Fibroblast of lung (primary cell): ENCODE data around the gene FCN2. TPM values are rescaled to one million over a fixed set of nuclear protein-coding genes. Genes with fewer than 3 reads are reported as not detected.

ENCODE experiments used
- DNase-seq, 2 donors: peaks; one replicate each; pipeline versions ENCODE4 v3.0.0 to v3.0.0-alpha.2; 2010; ENCODE audit warnings: low read depth in 2 of 2
- H2AFZ ChIP-seq: 2 replicates; pipeline ENCODE4 v1.5.1; 2012; ENCODE audit warnings: low read length, control low read depth, inconsistent platforms
- H3K27ac ChIP-seq: 2 replicates; pipeline ENCODE4 v1.5.1; 2011; ENCODE audit warnings: low read length, control low read depth; ENCODE audit not compliant: insufficient read depth
- H3K27me3 ChIP-seq: 2 replicates; pipeline ENCODE4 v1.5.1; 2011; ENCODE audit warnings: mild to moderate bottlenecking, low read length; ENCODE audit not compliant: control insufficient read depth, insufficient read depth
- H3K36me3 ChIP-seq: 2 replicates; pipeline ENCODE4 v1.5.1; 2011; ENCODE audit warnings: low read length; ENCODE audit not compliant: control insufficient read depth, insufficient read depth
- H3K4me1 ChIP-seq: 2 replicates; pipeline ENCODE4 v1.5.1; 2011; ENCODE audit warnings: low read length; ENCODE audit not compliant: control insufficient read depth, insufficient read depth; ENCODE audit errors: extremely low read depth
- H3K4me2 ChIP-seq: 2 replicates; pipeline ENCODE4 v1.5.1; 2011; ENCODE audit warnings: low read length, control low read depth; ENCODE audit not compliant: insufficient read depth; ENCODE audit errors: extremely low read depth
- H3K4me3 ChIP-seq, 4 experiments: fragments of 200-600 bp in 1 of 4; sonication (generic) in 1 of 4; replicated peaks in 1 of 4; 2 replicates each; pipeline ENCODE4 v1.5.1; 2011 to 2016; ENCODE audit warnings: low read length in 4 of 4, low read depth in 3 of 4, mild to moderate bottlenecking in 3 of 4, control low read depth in 2 of 4, inconsistent platforms in 1 of 4, mixed read lengths in 1 of 4; ENCODE audit not compliant: insufficient read depth in 1 of 4; ENCODE audit errors: control extremely low read depth in 1 of 4
- H3K79me2 ChIP-seq: 2 replicates; pipeline ENCODE4 v1.5.1; 2012; ENCODE audit warnings: mild to moderate bottlenecking, low read length, inconsistent platforms; ENCODE audit not compliant: control insufficient read depth, insufficient read depth
- H3K9ac ChIP-seq: 2 replicates; pipeline ENCODE4 v1.5.1; 2011; ENCODE audit warnings: mild to moderate bottlenecking, low read length, control low read depth; ENCODE audit not compliant: insufficient read depth
- H3K9me3 ChIP-seq: 2 replicates; pipeline ENCODE4 v1.5.1; 2012; ENCODE audit warnings: low read depth, low read length; ENCODE audit not compliant: control insufficient read depth, insufficient read depth
- H4K20me1 ChIP-seq: 2 replicates; pipeline ENCODE4 v1.5.1; 2011; ENCODE audit warnings: low read length; ENCODE audit not compliant: control insufficient read depth, insufficient read depth; ENCODE audit errors: extremely low read depth
- CTCF ChIP-seq, 2 donors: IDR thresholded peaks in 1 of 2; conservative IDR thresholded peaks in 1 of 2; 1 replicate in 1 of 2; 2 replicates in 1 of 2; pipeline ENCODE4 v1.5.1; 2011 to 2012; ENCODE audit warnings: low read length in 2 of 2, control low read depth in 1 of 2, inconsistent platforms in 1 of 2, low read depth in 1 of 2, mild to moderate bottlenecking in 1 of 2
- EZH2 ChIP-seq: IDR thresholded peaks from 2 replicates; pipeline ENCODE4 v1.5.1; 2012; ENCODE audit warnings: low read length, control low read depth, mild to moderate bottlenecking; ENCODE audit errors: missing control alignments
- polyA plus RNA-seq, 2 donors: library from polyadenylated mRNA; depleted of rRNA in 1 of 2; stranded (reverse) in 1 of 2; unstranded in 1 of 2; fragments of >200 nt; gene quantifications; 2 replicates each; pipeline ENCODE4 v1.2.1, GENCODE V29; 2011 to 2012; ENCODE audit warnings: missing spikeins in 1 of 2
- total RNA-seq: library from RNA; depleted of rRNA; stranded (reverse); fragments of >200 nt; gene quantifications from 2 replicates; pipeline ENCODE4 v1.2.1, GENCODE V29; 2014

FCN2 gene
- total and polyA plus RNA-seq, 2 donors (not counting 1 experiment from before 2014, with no cell fraction given): not detected

GRCh38 chr9:134913041-134913712, 32.6 kb downstream of the FCN2 start:
- no peaks in the 10 kb centered on the region for H3K79me2 ChIP-seq
- TF ChIP-seq CTCF (conservative IDR thresholded peaks at IDR 0.05 in 1 of 2, IDR thresholded peaks at IDR 0.05 in 1 of 2; ENCODE audit: low read depth in 1 of 2, low read length in 2 of 2) (no peak), EZH2 (no peak)
- DNase-seq: no peak

GRCh38 chr9:134913713-134914500, 33.3 kb downstream of the FCN2 start:
- Histone ChIP-seq H3K4me1 (no peaks in the 10 kb centered on the region), H3K27me3 (no peaks in the 10 kb centered on the region), H3K9ac (no peak overlapping the region), H3K79me2 (no peaks in the 10 kb centered on the region), H3K4me2 (no peak overlapping the region), H3K9me3 (no peaks in the 10 kb centered on the region), H3K27ac (no peak overlapping the region), H3K36me3 (no peaks in the 10 kb centered on the region), H3K4me3 (no peak overlapping the region), H4K20me1 (no peaks in the 10 kb centered on the region), H2AFZ (no peak overlapping the region)
- TF ChIP-seq CTCF (conservative IDR thresholded peaks at IDR 0.05 in 1 of 2, IDR thresholded peaks at IDR 0.05 in 1 of 2; ENCODE audit: low read depth in 1 of 2, low read length in 2 of 2) (no peak), EZH2 (no peak)
- no peak for DNase-seq

More at GRCh38 chr9:134913041-134913712, 32.6 kb downstream of the FCN2 start:
- no peaks in the 10 kb centered on the region for H3K36me3 ChIP-seq
- H3K4me2 ChIP-seq: no peak overlapping the region
- H3K27ac ChIP-seq: no peak overlapping the region
- H4K20me1 ChIP-seq: no peaks in the 10 kb centered on the region
- no peak overlapping the region for H3K4me3 ChIP-seq
- no peaks in the 10 kb centered on the region for H3K4me1 ChIP-seq
- no peaks in the 10 kb centered on the region for H3K9me3 ChIP-seq
- H3K9ac ChIP-seq: no peak overlapping the region
- H3K27me3 ChIP-seq: no peaks in the 10 kb centered on the region
- H2AFZ ChIP-seq: no peak overlapping the region

GRCh38 chr9:134914501-134914834, 33.9 kb downstream of the FCN2 start:
- no peaks in the 10 kb centered on the region for H4K20me1 ChIP-seq
- H3K79me2 ChIP-seq: no peaks in the 10 kb centered on the region
- H2AFZ ChIP-seq: no peak overlapping the region
- H3K4me3 ChIP-seq: no peak overlapping the region
- H3K27ac ChIP-seq: no peak overlapping the region
- H3K4me1 ChIP-seq: no peaks in the 10 kb centered on the region
- no peak for DNase-seq
- no peak overlapping the region for H3K9ac ChIP-seq
- H3K9me3 ChIP-seq: no peaks in the 10 kb centered on the region
- H3K4me2 ChIP-seq: no peak overlapping the region
- H3K27me3 ChIP-seq: no peaks in the 10 kb centered on the region
- H3K36me3 ChIP-seq: no peaks in the 10 kb centered on the region
- TF ChIP-seq CTCF (conservative IDR thresholded peaks at IDR 0.05 in 1 of 2, IDR thresholded peaks at IDR 0.05 in 1 of 2; ENCODE audit: low read depth in 1 of 2, low read length in 2 of 2): no peak
- no peak for TF ChIP-seq EZH2
